Daoy (cell line): ENCODE measurements around the gene HINT3. TPM values are rescaled to one million over a fixed set of nuclear protein-coding genes. Genes with fewer than 3 reads are reported as not detected.
A peak's percentile ranks its signal among the peaks of the same experiment; 100 is the strongest.
"Not testable (repeated sequence)": the region's sequence is repeated elsewhere in the genome, so short reads cannot be mapped to it uniquely, and the experiment has no call there.

Experiments used
- DNase-seq: peaks from one replicate; pipeline ENCODE4 v3.0.0-alpha.2; 2015; ENCODE audit warnings: low read depth
- total RNA-seq: library from RNA; depleted of rRNA; stranded (reverse); fragments of >200 nt; shearing (Covaris generic); gene quantifications from 2 replicates; pipeline ENCODE4 v1.2.3, GENCODE V29; 2014

HINT3 gene
- total RNA-seq, 1 experiment from 2014 or later: 25.1 TPM

- DNase-seq: no peak
Measured at GRCh38 chr6:125961117-125961516, 4.5 kb downstream of the HINT3 start.

GRCh38 chr6:125962900-125963497 lies 6.4 kb downstream of the HINT3 start:
- DNase-seq: no peak

- DNase-seq: no peak
Measured at GRCh38 chr6:125963817-125964216, 7.2 kb downstream of the HINT3 start.

- no peak for DNase-seq
Measured at GRCh38 chr6:125966569-125966968, 10.0 kb downstream of the HINT3 start.

GRCh38 chr6:125968493-125968892 lies 11.9 kb downstream of the HINT3 start:
- no peak for DNase-seq

- DNase-seq: no peak
Measured at GRCh38 chr6:125970760-125971159, 14.2 kb downstream of the HINT3 start.

- DNase-seq: not testable (repeated sequence)
Measured at GRCh38 chr6:125972478-125972877, 15.9 kb downstream of the HINT3 start.

GRCh38 chr6:125974214-125974866 lies 17.8 kb downstream of the HINT3 start:
- peak; percentile 16 for DNase-seq

- no peak for DNase-seq
Measured at GRCh38 chr6:125979101-125979500, 22.5 kb downstream of the HINT3 start.

GRCh38 chr6:125981571-125982185 lies 25.1 kb downstream of the HINT3 start:
- DNase-seq: no peak

- DNase-seq: peak; percentile 53
Measured at GRCh38 chr6:125983246-125983945, 26.8 kb downstream of the HINT3 start.

- no peak for DNase-seq
Measured at GRCh38 chr6:125984311-125984710, 27.7 kb downstream of the HINT3 start.

GRCh38 chr6:125985522-125985921 lies 29.0 kb downstream of the HINT3 start:
- DNase-seq: no peak

GRCh38 chr6:125985979-125986300 lies 29.4 kb downstream of the HINT3 start:
- DNase-seq: no peak

GRCh38 chr6:125986301-125987025 lies 29.9 kb downstream of the HINT3 start, which contains the start of gene TRMT11:
TRMT11 (plus strand) TSS chr6:125986540; CDS start chr6:125986551, 11 bp downstream.
- peak; percentile 94 for DNase-seq

- peak; percentile 11 for DNase-seq
Measured at GRCh38 chr6:125987026-125987617, 30.6 kb downstream of the HINT3 start.

GRCh38 chr6:125988280-125988679 lies 31.7 kb downstream of the HINT3 start:
- DNase-seq: no peak

- DNase-seq: peak; percentile 15
Measured at GRCh38 chr6:125989631-125990030, 33.1 kb downstream of the HINT3 start.

GRCh38 chr6:125991653-125992052 lies 35.1 kb downstream of the HINT3 start:
- DNase-seq: no peak

GRCh38 chr6:125994670-125995488 lies 38.3 kb downstream of the HINT3 start:
- DNase-seq: no peak
